Neural progenitor cell (in vitro differentiated cells): ENCODE results near the gene PINK1. TPM values are rescaled to one million over a fixed set of nuclear protein-coding genes. Genes with fewer than 3 reads are reported as not detected.

Experiments used
- DNase-seq: peaks from one replicate; pipeline ENCODE4 v3.0.0-alpha.2; 2016; ENCODE audit warnings: low spot score
- H2AFZ ChIP-seq: fragments of 200-600 bp; sonication (generic); replicated peaks from 2 replicates; pipeline ENCODE4 v1.6.1; 2016; ENCODE audit warnings: antibody characterized with exemption
- H3F3A ChIP-seq: fragments of 200-600 bp; sonication (generic); 2 replicates; pipeline ENCODE4 v1.6.1; 2016; ENCODE audit warnings: antibody characterized with exemption, low read depth
- H3K27ac ChIP-seq: fragments of 200-600 bp; sonication (generic); 2 replicates; pipeline ENCODE4 v1.5.1; 2016; ENCODE audit warnings: mild to moderate bottlenecking
- H3K27me3 ChIP-seq: fragments of 200-600 bp; sonication (generic); 2 replicates; pipeline ENCODE4 v1.6.1; 2016; ENCODE audit warnings: mild to moderate bottlenecking, moderate library complexity
- H3K36me3 ChIP-seq: fragments of 200-600 bp; sonication (generic); 2 replicates; pipeline ENCODE4 v1.5.1; 2016
- H3K4me1 ChIP-seq: fragments of 200-600 bp; sonication (generic); 2 replicates; pipeline ENCODE4 v1.6.1; 2016; ENCODE audit warnings: mixed run types
- H3K4me2 ChIP-seq: fragments of 200-600 bp; sonication (generic); 2 replicates; pipeline ENCODE4 v1.6.1; 2016
- H3K4me3 ChIP-seq: fragments of 200-600 bp; sonication (generic); 2 replicates; pipeline ENCODE4 v1.5.1; 2016
- H3K79me2 ChIP-seq: fragments of 200-600 bp; sonication (generic); 2 replicates; pipeline ENCODE4 v1.6.1; 2016; ENCODE audit warnings: low read depth
- H3K9ac ChIP-seq: fragments of 200-600 bp; sonication (generic); 2 replicates; pipeline ENCODE4 v1.6.1; 2016
- H3K9me3 ChIP-seq: fragments of 200-600 bp; sonication (generic); 2 replicates; pipeline ENCODE4 v1.5.1; 2016; ENCODE audit warnings: low read depth
- H4K20me1 ChIP-seq: fragments of 200-600 bp; sonication (generic); 2 replicates; pipeline ENCODE4 v1.6.1; 2016; ENCODE audit warnings: low read depth
- H3K27ac Mint-ChIP-seq: 3 replicates; pipeline ENCODE4 v1.8.0; 2021; ENCODE audit warnings: mixed read lengths
- H3K27me3 Mint-ChIP-seq: 2 replicates; pipeline ENCODE4 v1.8.0; 2022; ENCODE audit warnings: low read depth, mild to moderate bottlenecking, inconsistent platforms, moderate library complexity, mixed read lengths; ENCODE audit not compliant: insufficient read depth
- H3K36me3 Mint-ChIP-seq: 3 replicates; pipeline ENCODE4 v1.8.0; 2021; ENCODE audit warnings: mixed read lengths
- H3K4me1 Mint-ChIP-seq: 3 replicates; pipeline ENCODE4 v1.8.0; 2021; ENCODE audit warnings: mixed read lengths
- H3K4me3 Mint-ChIP-seq: 3 replicates; pipeline ENCODE4 v1.8.0; 2021; ENCODE audit warnings: mild to moderate bottlenecking, moderate library complexity, mixed read lengths
- H3K9me3 Mint-ChIP-seq: 3 replicates; pipeline ENCODE4 v1.8.0; 2020; ENCODE audit warnings: mixed read lengths
- EZH2 ChIP-seq: fragments of 200-600 bp; sonication (generic); IDR thresholded peaks from 2 replicates; pipeline ENCODE4 v1.6.1; 2017; ENCODE audit warnings: antibody characterized with exemption, mild to moderate bottlenecking, moderate library complexity
- EZH2phosphoT487 ChIP-seq: fragments of 200-600 bp; sonication (generic); IDR thresholded peaks from 2 replicates; pipeline ENCODE4 v1.6.1; 2017; ENCODE audit warnings: antibody characterized with exemption
- total RNA-seq: library from RNA; depleted of rRNA; stranded (reverse); fragments of >200 nt; gene quantifications from 2 replicates; pipeline ENCODE4 v1.2.3, GENCODE V29; 2015; ENCODE audit warnings: low replicate concordance
- TF ChIP-seq, protein P1 (sequence below): fragments of 200-600 bp; sonication (generic); IDR thresholded peaks from 2 replicates; pipeline ENCODE4 v1.5.1; 2017; ENCODE audit warnings: antibody characterized with exemption, mild to moderate bottlenecking

Gene PINK1
- total RNA-seq, 1 donor from 2014 or later, result 13.3 TPM

DNA sequence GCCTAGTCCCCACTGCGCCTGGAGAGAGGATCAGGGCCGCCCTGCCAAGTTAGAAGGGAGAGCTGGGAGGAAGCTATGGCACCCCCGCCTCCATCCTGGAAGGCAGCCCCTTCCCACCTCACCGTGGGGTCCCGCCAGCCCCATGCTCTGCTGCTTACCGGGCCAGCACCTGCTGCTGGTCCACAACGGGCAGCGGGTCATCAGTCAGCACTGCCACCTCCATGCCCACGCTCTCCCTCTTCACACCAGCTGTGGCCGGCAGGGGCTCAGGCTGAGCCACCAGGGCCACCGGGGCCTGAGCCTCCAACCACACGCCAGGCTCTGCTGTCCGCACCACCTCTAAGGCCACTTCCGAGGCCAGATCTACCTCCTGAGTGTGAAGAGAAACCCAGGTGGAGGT, 51.4 kb downstream of the PINK1 start:
- Histone ChIP-seq H3K27ac (no peak overlapping the region), H2AFZ (no peak overlapping the region), H4K20me1 (no peaks in the 10 kb centered on the region), H3K36me3 (no peaks in the 10 kb centered on the region), H3K4me3 (no peak overlapping the region), H3K27me3 (no peaks in the 10 kb centered on the region), H3K4me2 (no peak overlapping the region), H3K9me3 (no peaks in the 10 kb centered on the region), H3F3A (no peaks in the 10 kb centered on the region), H3K79me2 (no peaks in the 10 kb centered on the region), H3K4me1 (no peaks in the 10 kb centered on the region), H3K9ac (no peak overlapping the region)
- DNase-seq, result no peak
- peaks cover 3% of the 10 kb centered on the region for H3K27me3 Mint-ChIP-seq
- no peaks in the 10 kb centered on the region for H3K9me3 Mint-ChIP-seq
- TF ChIP-seq EZH2 (no peak), EZH2phosphoT487 (no peak)
- TF ChIP-seq, protein P1, sequence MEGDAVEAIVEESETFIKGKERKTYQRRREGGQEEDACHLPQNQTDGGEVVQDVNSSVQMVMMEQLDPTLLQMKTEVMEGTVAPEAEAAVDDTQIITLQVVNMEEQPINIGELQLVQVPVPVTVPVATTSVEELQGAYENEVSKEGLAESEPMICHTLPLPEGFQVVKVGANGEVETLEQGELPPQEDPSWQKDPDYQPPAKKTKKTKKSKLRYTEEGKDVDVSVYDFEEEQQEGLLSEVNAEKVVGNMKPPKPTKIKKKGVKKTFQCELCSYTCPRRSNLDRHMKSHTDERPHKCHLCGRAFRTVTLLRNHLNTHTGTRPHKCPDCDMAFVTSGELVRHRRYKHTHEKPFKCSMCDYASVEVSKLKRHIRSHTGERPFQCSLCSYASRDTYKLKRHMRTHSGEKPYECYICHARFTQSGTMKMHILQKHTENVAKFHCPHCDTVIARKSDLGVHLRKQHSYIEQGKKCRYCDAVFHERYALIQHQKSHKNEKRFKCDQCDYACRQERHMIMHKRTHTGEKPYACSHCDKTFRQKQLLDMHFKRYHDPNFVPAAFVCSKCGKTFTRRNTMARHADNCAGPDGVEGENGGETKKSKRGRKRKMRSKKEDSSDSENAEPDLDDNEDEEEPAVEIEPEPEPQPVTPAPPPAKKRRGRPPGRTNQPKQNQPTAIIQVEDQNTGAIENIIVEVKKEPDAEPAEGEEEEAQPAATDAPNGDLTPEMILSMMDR, result no peak
- no peaks in the 10 kb centered on the region for H3K36me3 Mint-ChIP-seq
- no peak overlapping the region for H3K27ac Mint-ChIP-seq
- no peak overlapping the region for H3K4me3 Mint-ChIP-seq
- H3K4me1 Mint-ChIP-seq, result peaks cover 5% of the 10 kb centered on the region

DNA sequence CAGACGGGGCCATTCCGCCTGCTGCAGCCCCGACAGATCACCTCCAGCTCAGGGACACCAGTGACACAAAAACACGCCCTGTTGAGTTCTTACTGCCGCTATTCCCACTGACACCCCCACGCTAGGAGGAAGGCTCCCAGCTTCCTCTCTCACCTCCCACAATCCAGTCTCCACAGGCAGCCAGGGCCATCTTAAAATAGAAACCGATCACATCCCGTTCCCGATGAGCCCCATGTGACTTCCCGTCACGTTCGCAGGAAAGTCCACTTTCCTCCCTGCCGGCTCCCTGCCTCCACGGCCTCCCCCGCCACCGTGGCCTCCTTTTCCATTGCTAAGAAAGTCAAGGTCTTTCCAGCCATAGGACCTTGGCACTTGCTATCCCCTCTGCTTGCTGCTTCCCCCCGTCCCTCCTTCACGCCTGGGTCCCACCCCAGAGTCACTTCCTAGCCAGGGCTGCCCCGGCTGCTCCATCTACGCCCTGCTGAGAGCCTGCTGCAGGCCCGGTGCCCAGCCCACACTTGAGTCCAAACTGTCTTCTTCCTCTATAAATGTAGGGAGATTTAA, 51.9 kb downstream of the PINK1 start:
- Histone ChIP-seq H3K79me2 (no peaks in the 10 kb centered on the region), H3K4me2 (no peak overlapping the region), H3K36me3 (no peaks in the 10 kb centered on the region), H2AFZ (no peak overlapping the region), H4K20me1 (no peaks in the 10 kb centered on the region), H3K4me3 (no peak overlapping the region), H3K9ac (no peak overlapping the region), H3K27ac (no peak overlapping the region), H3K9me3 (no peaks in the 10 kb centered on the region), H3F3A (no peaks in the 10 kb centered on the region), H3K27me3 (no peaks in the 10 kb centered on the region), H3K4me1 (no peaks in the 10 kb centered on the region)
- H3K4me3 Mint-ChIP-seq, result no peak overlapping the region
- H3K27ac Mint-ChIP-seq, result peak overlapping the region; percentile 6
- DNase-seq, result no peak
- peaks cover 3% of the 10 kb centered on the region for H3K27me3 Mint-ChIP-seq
- TF ChIP-seq, protein P1, result no peak
- TF ChIP-seq EZH2 (no peak), EZH2phosphoT487 (no peak)
- H3K9me3 Mint-ChIP-seq, result no peaks in the 10 kb centered on the region
- no peaks in the 10 kb centered on the region for H3K36me3 Mint-ChIP-seq
- H3K4me1 Mint-ChIP-seq, result peaks cover 5% of the 10 kb centered on the region

DNA sequence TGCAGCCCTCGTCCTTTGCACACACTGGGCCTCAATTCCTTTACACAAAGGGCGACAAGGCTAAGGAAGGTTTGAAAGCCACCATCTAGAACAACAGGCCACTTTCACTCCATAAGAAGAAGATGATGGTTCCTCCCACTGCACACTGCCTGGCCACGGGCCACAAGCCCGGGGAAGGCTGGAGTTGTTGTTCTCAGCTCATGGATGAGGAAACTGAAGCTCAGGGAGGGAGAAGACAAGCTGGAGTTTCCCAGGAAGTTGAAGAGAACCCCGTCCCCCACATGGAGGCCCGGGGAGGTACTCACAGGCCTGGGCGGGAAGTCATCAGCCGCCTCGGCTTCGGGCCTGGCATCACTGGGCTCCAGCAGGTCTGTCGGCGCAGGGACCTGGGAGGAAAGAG, 52.5 kb downstream of the PINK1 start:
- Histone ChIP-seq H3K27ac (no peak overlapping the region), H3K4me2 (no peak overlapping the region), H3K79me2 (no peaks in the 10 kb centered on the region), H3F3A (no peaks in the 10 kb centered on the region), H2AFZ (no peak overlapping the region), H3K27me3 (no peaks in the 10 kb centered on the region), H3K36me3 (no peaks in the 10 kb centered on the region), H3K9ac (no peak overlapping the region), H3K4me3 (no peak overlapping the region), H4K20me1 (no peaks in the 10 kb centered on the region), H3K9me3 (no peaks in the 10 kb centered on the region), H3K4me1 (no peaks in the 10 kb centered on the region)
- Mint-ChIP-seq H3K27me3 (peaks cover 3% of the 10 kb centered on the region), H3K27ac (no peak overlapping the region), H3K4me1 (peaks cover 5% of the 10 kb centered on the region), H3K9me3 (no peaks in the 10 kb centered on the region), H3K4me3 (no peak overlapping the region), H3K36me3 (no peaks in the 10 kb centered on the region)
- no peak for DNase-seq
- TF ChIP-seq EZH2 (no peak), EZH2phosphoT487 (no peak)
- TF ChIP-seq, protein P1, result no peak
